CD4-positive, alpha-beta T cell treated with Interleukin-6 at 100 ng/mL for 8 hours (primary cell): ENCODE measurements around the gene GTF2H4.

Source experiments
- DNase-seq: peaks from one replicate; pipeline ENCODE4 v3.0.0-alpha.2; 2020; ENCODE audit warnings: mixed read lengths, low spot score

GTF2H4 gene

GRCh38 chr6:30882759-30883684 lies 25.0 kb upstream of the GTF2H4 start:
- no peak for DNase-seq

- DNase-seq: peak; percentile 42
These were observed 24.1 kb upstream of the GTF2H4 start, which contains the start of gene DDR1 for GRCh38 chr6:30883685-30884520. Gene DDR1 (plus strand): TSS chr6:30884519. CDS start chr6:30888730, 4,211 bp downstream.

GRCh38 chr6:30884521-30885480 lies 23.2 kb upstream of the GTF2H4 start:
- DNase-seq: peak; percentile 10

- DNase-seq: no peak
These were observed 22.5 kb upstream of the GTF2H4 start for GRCh38 chr6:30885481-30885998.

- DNase-seq: peak; percentile 28
These were observed 21.8 kb upstream of the GTF2H4 start for GRCh38 chr6:30885999-30886896.

GRCh38 chr6:30886897-30887255 lies 21.1 kb upstream of the GTF2H4 start:
- DNase-seq: no peak

- DNase-seq: no peak
These were observed 19.8 kb upstream of the GTF2H4 start for GRCh38 chr6:30887901-30888815.

GRCh38 chr6:30888816-30889495 lies 19.1 kb upstream of the GTF2H4 start:
- DNase-seq: no peak

GRCh38 chr6:30889496-30889885 lies 18.5 kb upstream of the GTF2H4 start:
- DNase-seq: no peak

GRCh38 chr6:30889921-30890645 lies 17.9 kb upstream of the GTF2H4 start:
- DNase-seq: no peak

- no peak for DNase-seq
These were observed 17.2 kb upstream of the GTF2H4 start for GRCh38 chr6:30890646-30891449.

GRCh38 chr6:30891450-30891723 lies 16.6 kb upstream of the GTF2H4 start:
- DNase-seq: no peak

- DNase-seq: no peak
These were observed 16.0 kb upstream of the GTF2H4 start for GRCh38 chr6:30891816-30892538.

- DNase-seq: no peak
These were observed 14.9 kb upstream of the GTF2H4 start for GRCh38 chr6:30893001-30893591.

- DNase-seq: no peak
These were observed 14.3 kb upstream of the GTF2H4 start for GRCh38 chr6:30893666-30894065.

- no peak for DNase-seq
These were observed 13.6 kb upstream of the GTF2H4 start for GRCh38 chr6:30894381-30894780.
